ENCODE measurements around the gene PPIE.
"Not testable (repeated sequence)": the region's sequence is repeated elsewhere in the genome, so short reads cannot be mapped to it uniquely, and the experiment has no call there.

PPIE gene

DNA sequence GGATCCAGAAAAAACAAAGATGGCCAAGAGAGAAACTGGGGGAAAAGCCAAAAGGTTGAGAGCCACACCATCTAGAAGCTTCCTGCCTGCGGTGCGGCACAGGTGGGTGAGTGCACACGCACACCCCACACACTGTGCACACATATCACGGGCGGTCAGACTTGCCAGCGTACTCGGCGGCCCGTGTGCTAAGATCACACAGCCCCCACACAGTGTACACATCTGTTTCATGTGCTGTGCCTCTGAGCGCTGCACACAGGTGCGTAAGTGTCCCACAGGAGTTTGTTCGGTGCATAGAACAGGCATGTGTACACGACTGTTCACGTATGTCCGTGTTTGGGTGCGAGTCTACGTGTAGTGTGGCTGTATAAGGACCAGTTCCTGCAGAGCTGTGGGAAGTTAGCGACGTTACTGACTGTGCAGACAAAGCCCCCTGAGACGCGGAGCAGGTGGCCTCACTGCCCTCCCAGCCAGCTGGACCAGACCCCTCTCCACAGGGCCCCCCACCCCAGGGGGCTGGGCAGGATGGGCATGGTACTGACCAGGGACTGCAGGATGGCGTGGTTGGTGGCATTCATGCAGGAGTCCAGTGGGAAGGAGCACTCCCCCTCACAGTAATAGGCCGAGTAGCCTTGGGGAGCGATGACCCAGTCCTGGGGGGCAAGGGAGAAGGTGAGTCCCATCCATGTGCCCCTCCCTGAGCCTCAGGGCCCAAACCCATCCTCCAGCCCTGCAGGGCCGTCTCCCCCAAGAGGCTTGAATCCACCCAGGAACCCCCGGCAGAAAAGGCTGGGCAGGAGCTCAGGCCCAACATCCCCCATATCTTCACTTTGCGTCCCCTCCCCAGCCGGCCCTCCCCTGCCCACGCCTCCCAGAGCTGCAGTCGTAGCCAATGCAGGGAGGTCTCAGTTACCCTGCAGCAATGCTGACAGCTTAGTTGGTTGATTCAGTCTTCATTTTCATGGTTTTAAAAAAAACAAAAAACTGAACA is 24.2 kb downstream of the PPIE start:
- DNase-seq (ENCODE audit: low read depth), result no peak
- H3K4me3 ChIP-seq (ENCODE audit: low read depth, low read length), result no peak overlapping the region
- TF ChIP-seq, protein P1, sequence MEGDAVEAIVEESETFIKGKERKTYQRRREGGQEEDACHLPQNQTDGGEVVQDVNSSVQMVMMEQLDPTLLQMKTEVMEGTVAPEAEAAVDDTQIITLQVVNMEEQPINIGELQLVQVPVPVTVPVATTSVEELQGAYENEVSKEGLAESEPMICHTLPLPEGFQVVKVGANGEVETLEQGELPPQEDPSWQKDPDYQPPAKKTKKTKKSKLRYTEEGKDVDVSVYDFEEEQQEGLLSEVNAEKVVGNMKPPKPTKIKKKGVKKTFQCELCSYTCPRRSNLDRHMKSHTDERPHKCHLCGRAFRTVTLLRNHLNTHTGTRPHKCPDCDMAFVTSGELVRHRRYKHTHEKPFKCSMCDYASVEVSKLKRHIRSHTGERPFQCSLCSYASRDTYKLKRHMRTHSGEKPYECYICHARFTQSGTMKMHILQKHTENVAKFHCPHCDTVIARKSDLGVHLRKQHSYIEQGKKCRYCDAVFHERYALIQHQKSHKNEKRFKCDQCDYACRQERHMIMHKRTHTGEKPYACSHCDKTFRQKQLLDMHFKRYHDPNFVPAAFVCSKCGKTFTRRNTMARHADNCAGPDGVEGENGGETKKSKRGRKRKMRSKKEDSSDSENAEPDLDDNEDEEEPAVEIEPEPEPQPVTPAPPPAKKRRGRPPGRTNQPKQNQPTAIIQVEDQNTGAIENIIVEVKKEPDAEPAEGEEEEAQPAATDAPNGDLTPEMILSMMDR (conservative IDR thresholded peaks at IDR 0.05; ENCODE audit: low read depth, low read length), result no peak

DNA sequence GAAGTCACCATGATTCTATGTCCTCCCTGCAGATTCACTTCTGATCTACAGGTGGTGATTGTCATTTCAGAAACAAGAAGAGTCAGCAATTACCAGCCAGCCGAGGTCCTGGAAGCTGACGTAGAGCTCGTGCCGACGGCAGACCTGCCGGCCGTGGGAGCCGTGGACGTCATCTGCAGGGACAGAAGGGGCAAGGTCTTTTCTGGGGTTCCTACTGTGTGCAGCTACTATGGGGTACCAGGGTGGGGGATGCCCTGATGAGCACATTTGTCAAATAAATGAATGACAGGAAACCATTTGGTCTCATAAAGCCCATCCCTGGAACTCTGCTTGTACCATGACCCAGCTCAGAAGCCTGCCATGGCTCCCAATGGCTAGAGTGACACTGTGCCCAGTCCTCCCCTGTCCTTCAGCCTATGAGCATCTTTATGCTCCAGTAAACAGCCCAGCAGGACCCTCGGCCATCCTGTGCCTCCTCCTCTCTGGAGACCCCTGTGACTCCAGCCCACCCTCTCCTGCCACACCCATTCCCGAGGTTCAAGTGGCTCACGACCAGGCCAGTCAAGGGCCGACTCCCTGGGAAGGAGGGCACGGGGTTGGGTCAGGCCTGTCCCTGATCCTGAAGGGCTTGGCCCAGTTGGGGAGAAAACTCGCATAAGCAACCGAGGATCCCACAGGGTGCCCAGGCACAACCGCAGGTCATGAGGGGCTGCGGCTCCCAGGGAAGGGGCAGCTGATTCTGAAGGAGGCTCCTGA is 25.1 kb downstream of the PPIE start:
- not testable (repeated sequence) for DNase-seq (ENCODE audit: low read depth); H3K4me3 ChIP-seq (ENCODE audit: low read depth, low read length)

DNA sequence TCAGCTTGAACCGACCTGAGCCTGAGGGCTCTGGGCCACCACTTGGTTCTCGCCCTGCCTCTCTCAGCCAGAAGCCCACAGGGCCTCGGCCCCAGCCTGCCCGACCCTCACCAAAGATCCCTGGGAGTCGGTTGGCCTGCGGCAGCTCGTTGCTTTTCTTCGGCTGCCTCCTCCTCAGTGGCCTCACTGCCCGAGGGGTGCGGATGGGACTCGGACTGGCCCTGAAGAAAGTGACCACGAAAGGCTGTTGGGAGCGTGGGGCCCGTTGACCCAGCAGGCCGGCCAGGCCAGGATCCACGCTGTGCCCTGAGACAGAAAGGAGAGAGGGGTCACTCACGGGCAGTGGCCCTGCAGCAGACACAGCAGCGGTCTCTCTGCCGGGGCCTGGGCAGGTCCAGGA is 25.8 kb downstream of the PPIE start:
- not testable (repeated sequence) for DNase-seq (ENCODE audit: low read depth); H3K4me3 ChIP-seq (ENCODE audit: low read depth, low read length)

DNA sequence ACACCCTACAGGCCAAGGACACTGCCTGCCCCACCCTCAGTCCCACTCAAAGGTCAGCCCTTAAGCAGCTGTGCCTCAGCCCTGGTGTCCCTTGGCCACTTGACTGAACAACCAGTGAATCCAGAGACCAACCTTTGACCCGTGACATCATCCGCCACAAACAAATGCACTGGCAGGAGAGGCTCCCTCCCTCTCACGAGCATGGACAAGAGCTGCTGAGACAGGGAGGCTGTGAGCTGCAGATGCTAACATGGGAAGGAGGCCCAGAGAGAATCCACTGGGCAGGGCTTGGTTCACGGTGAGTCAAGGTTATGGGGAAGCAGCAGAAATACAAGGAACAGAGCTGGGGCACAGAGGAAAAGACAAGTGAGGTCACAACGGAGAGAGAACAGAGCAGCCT is 27.8 kb downstream of the PPIE start:
- not testable (repeated sequence) for DNase-seq (ENCODE audit: low read depth); H3K4me3 ChIP-seq (ENCODE audit: low read depth, low read length)

DNA sequence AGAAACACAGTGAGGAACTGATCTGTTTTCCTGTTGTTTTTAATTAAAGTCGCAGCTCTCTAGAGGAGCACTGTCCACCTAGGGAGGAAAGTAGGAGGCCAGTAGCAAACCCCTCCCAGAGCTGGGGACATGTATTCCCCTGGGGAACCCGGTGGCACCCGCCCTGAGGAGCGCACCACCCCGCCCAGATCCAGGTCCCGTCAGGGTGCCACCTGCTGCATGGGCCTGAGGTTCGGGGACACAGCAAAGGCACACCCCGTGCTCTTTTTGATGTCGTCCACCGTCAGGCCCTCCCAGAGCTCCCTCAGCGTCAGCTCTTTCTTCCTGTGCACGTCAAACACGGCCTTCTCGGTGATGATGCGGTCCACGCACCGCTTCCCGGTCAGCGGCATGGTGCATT is 30.8 kb downstream of the PPIE start:
- DNase-seq (ENCODE audit: low read depth), result not testable (repeated sequence)

DNA sequence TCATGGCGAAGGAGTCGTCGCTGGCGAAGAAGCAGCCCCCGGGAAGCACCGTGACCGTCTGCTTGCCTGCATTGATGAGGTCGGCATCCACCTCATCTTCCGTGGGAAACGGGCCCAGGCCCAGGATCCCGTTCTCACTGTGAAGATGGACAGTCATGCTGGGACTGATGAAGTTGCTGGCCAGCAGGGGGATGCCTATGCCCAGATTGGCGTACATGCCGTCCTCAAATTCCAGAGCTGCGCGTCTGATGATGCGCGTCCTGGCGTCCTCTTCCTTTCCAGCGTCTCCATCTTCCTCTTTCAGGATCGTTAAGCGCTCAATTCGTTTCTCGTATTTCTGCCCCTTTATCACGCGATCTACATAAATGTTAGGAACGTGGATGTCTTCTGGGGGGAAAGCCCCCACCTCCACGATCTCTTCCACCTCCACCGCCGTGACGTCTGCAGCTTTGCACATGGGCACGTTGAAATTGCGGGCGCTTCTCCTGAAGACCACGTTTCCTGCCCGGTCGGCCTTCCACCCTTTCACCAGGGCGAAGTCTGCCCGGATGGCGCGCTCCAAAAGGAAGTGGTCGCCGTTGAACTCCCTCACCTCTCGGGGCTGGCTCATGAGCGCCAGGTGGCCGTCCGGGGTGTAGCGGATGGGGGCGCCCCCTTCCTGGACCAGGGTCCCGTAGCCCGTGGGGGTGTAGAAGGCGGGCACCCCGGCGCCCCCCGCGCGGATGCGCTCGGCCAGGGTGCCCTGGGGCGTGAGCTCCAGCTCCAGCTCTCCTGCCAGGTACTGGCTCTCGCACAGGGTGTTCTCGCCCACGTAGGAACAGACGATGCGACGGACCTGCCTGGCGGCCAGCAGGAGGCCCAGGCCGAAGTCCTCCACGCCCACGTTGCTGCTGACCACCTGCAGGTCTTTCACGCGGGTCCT is 31.7 kb downstream of the PPIE start:
- peak overlapping the region; percentile 13 for H3K4me3 ChIP-seq (ENCODE audit: low read depth, low read length)
- not testable (repeated sequence) for DNase-seq (ENCODE audit: low read depth)

More for the DNA sequence above, 30.8 kb downstream of the PPIE start:
- not testable (repeated sequence) for H3K4me3 ChIP-seq (ENCODE audit: low read depth, low read length)

DNA sequence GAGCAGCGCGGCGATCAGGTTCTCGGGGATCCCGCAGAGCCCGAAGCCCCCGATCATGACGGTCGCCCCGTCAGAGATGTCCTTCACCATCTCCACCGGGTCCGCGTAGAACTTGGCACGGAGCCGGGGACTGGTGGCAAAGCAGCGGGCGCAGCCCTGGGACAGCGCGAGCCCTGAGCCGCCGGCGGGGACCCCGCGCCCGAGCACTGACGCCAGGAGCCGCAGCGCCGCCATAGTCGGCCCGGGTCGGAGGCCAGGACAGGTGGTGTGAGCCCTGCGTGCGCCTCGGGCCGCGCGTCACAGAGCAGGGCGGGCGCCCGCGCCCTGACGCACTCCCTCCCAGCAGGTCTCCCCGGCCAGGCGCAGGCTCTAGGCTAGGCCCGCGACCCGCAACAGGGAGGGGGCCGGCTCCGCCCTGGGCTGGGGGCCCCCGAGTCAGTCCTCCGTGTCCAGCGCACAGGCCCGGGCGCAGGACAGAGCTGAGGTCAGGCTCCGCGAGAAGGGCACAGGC is 32.4 kb downstream of the PPIE start, which contains the start of gene OXCT2:
TSS of gene OXCT2 (minus strand) at position 327 of the 511 bp plus-strand sequence. CDS start at position 234, 93 bp downstream.
- H3K4me3 ChIP-seq (ENCODE audit: low read depth, low read length), result peak within 1 kb of the TSS; percentile 13
- not testable (repeated sequence) for DNase-seq (ENCODE audit: low read depth)

DNA sequence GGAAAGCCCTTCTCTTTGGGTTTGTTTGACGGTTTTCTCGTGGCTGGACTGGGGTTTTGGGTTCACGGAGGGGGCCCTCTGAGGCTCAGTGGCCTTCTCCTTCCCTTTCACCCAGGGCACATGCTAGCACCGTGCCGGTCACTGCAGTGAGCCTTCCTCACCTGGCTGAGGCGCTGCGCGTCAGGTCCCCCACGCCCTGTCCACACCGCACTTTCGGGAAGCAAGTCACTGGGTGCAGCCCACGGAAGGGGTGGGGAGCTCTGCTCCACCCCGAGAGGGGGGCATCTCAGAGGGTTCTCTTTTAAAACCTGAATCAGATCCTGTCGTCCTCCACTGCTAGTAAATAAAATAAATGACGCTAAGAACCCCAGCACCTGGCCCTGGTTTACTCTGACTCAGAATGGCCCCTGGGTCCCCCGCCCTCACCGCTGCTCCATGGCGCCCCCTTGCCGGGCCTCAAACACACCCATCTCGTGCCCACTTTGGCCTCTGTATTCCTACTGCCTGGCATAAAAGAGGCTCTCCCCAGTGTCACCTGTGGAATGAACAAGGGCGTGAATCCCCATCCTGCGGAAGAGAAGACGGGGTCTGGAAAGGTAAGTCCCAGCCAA is 34.8 kb downstream of the PPIE start:
- not testable (repeated sequence) for DNase-seq (ENCODE audit: low read depth); H3K4me3 ChIP-seq (ENCODE audit: low read depth, low read length)

DNA sequence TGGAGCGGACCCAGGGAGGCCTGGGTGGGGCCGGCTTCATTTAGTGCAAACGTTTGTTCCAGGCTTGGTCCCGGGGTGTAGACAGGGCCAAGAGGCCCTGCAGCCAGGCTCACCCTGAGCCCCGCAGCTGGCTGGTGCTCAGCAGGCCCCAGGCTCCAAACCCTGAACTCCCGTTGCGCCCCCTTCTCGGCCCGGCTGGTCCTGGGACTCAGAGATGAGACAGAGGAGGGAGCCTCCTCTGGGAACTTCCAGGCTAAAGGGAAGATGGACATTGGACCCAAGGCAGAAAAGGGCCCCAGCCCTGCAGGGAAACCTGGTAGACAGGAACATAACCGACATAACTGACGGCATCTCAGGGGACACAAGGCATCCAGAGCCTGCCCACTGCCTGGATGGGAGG is 36.5 kb downstream of the PPIE start:
- not testable (repeated sequence) for DNase-seq (ENCODE audit: low read depth); H3K4me3 ChIP-seq (ENCODE audit: low read depth, low read length)

DNA sequence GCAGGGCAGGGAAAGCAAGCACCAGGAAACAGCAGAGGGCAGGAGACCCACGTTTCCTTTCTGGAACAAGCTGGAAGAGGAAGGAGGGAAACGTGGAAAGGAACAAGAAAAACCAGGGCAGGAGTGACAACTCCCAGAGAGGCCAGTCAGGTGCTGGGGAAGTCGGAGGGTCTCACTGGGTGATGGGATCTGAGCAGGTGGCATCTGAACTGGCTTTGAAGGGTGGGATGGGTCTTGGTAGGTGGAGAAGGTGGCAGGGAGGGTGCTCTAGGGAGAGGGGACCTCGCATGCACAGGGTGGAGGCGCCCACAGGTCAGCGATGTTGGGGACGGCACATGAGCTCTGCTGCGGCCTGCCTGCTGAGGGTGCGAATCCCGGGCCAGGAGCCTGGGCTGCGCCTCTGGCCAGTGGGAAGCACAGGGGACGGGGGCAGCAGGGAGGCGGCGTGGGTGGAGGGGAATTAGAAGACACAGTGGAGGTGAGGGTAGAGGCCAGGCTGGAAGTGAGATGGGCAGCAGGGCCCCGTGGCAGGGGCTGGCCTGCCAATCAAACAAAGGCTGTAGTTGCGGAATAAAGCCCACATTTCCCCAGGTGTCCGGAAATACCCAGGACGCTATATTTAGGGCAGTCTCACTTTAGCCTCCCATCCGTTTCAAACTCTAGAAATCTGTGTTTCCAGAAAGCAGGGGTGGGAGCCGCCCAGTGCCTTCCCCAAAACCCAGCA is 37.2 kb downstream of the PPIE start:
- not testable (repeated sequence) for H3K4me3 ChIP-seq (ENCODE audit: low read depth, low read length); DNase-seq (ENCODE audit: low read depth)

DNA sequence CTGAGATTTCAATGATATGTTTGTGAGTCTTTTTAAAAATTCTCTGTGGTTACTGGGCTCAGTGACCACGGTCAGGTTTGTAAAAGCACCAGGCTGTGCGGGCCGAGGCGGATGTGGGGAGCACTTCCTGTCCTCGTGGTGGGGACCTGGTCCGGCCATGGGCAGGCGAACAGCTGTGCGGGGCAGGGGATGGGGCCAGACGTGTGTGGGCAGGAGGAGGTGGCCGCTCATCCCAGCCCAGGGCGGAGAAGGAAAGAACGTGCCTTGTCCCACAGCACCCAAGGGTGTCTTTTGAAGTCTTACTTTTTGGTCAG is 37.7 kb downstream of the PPIE start:
- no peak overlapping the region for H3K4me3 ChIP-seq (ENCODE audit: low read depth, low read length)
- TF ChIP-seq, protein P1 (conservative IDR thresholded peaks at IDR 0.05; ENCODE audit: low read depth, low read length), result no peak
- DNase-seq (ENCODE audit: low read depth), result no peak
